Omental fat pad (tissue), 4 donors: Measurements from ENCODE around the gene ZNF354C. TPM values are rescaled to one million over a fixed set of nuclear protein-coding genes. Genes with fewer than 3 reads are reported as not detected.

Source experiments
- ATAC-seq: fragments of 150-250 bp; one replicate; pipeline ENCODE4 v1.9.1; 2016; ENCODE audit warnings: mild to moderate bottlenecking, moderate library complexity; ENCODE audit not compliant: low FRiP score
- DNase-seq: peaks from one replicate; pipeline ENCODE4 v3.0.0-alpha.2; 2019; ENCODE audit warnings: low spot score
- CTCF ChIP-seq, 3 donors: fragments of 450-650 bp; IDR thresholded peaks; one replicate each; pipeline ENCODE4 v1.5.1; 2016 to 2017; ENCODE audit warnings: antibody characterized with exemption in 3 of 3, mild to moderate bottlenecking in 3 of 3, moderate library complexity in 2 of 3
- total RNA-seq, 4 donors: library from RNA; depleted of rRNA; stranded (reverse); fragments of >200 nt; gene quantifications; one replicate each; pipeline ENCODE4 v1.1.0, GENCODE V29; 2016

Gene ZNF354C
- total RNA-seq, 4 donors from 2014 or later, result 4.1 to 8.5 (median 4.6) TPM

GRCh38 chr5:179120421-179120861 is 60.3 kb downstream of the ZNF354C start:
- DNase-seq (no peak), ATAC-seq (no peak)
- TF ChIP-seq CTCF (IDR thresholded peaks at IDR 0.05), result no peak

DNA sequence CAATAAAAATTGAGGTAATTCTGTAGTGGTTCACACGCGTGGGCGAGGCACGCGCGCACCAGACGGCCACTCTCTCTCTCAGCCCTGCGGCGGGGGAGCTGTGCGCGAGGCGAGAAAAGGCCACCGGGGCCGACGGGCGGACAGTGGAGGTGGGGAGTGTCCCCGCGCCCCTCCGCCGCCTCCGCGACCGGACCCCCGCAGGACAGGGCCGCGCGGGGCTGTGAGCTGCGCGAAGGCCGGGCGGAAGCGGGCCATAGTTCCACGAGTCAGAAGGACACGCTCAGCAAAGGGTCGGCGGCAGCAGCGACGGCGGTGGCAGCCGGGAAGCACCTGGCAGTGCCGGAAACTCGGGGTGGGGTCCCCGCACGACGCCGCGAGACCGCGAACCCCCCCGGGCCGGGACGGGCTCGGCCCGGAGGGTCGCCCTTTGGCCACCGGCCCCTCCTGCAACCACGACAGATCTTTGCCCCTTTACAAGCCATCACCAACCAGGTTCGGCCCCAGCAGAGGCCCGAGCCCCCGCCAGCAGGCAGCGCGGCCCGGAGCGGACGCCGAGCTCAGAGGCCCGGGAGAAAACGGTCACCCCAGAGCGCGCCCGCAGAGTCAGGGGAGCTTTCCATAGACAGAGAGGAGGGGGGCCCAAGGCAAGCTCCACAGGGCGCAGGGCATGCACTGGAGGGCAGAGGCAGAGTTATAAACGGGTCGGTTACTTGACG is 60.9 kb downstream of the ZNF354C start:
- no peak for ATAC-seq
- no peak for DNase-seq
- TF ChIP-seq CTCF (IDR thresholded peaks at IDR 0.05), result no peak

DNA sequence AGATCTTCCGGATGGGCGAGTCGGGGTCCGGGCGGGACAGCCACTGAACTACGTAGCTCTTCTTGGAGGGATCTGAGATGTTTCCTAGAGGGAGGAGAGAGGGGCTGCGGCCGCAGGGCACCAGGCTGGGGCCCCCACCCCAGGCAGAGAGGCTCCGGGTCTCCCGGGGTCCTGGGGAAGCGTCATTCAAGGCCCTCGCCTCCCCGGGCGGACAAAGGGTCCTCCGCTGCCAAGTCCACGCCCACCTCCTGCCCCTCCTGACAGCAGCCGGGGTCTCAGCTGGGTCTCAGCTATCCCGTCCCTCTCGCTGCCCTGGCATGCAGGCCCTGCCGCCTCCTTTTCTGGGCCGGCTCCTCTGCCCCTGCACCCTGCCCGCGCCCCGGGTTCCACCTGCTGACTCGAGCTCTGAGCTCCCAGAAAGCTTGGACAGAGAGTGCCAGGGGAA is 61.5 kb downstream of the ZNF354C start:
- no peak for ATAC-seq
- TF ChIP-seq CTCF (IDR thresholded peaks at IDR 0.05), result no peak
- DNase-seq, result no peak

GRCh38 chr5:179122411-179123108 is 62.4 kb downstream of the ZNF354C start:
- DNase-seq (no peak), ATAC-seq (no peak)
- no peak for TF ChIP-seq CTCF (IDR thresholded peaks at IDR 0.05)

DNA sequence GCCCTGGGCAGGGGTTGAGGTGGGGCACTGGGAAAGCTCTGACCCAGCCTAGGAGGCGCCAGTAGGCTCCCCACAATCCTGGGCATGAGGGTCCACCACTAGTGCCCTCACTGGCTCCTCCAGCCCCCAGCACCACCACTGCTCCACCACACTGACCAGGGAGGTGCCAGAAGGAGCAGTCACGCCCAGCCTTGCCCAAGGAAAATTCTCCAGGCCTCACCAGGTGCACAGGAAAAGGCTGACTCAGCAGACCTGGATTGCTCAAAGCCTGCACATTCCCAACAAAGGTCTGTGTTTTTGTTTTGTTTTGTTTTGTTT is 62.9 kb downstream of the ZNF354C start:
- TF ChIP-seq CTCF (IDR thresholded peaks at IDR 0.05), result no peak
- DNase-seq (no peak), ATAC-seq (no peak)

- no peak for TF ChIP-seq CTCF (IDR thresholded peaks at IDR 0.05)
- ATAC-seq (no peak), DNase-seq (no peak)
Observed at GRCh38 chr5:179123491-179124272, 63.5 kb downstream of the ZNF354C start.
